ENCODE measurements around the gene ADAMTS3.

Gene ADAMTS3

DNA sequence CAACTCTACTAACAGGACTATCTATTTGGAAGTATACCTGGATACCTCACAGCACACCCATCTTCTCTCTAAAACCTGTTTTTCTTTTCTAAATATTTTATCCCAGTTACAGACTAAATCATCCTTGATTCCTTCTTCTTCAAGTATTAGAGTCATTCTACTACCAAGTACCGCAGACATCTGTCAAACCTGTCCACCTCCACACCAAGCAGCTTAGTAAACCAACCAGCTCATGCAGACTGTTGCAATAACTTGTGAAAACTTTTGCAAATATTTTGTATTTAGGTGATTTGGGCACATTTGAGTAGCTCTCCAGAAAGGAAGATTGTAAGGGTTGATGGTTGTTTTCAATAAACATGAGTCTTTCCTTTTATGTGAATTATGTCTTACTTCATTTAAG is 238.6 kb downstream of the ADAMTS3 start:
- DNase-seq, result no peak

DNA sequence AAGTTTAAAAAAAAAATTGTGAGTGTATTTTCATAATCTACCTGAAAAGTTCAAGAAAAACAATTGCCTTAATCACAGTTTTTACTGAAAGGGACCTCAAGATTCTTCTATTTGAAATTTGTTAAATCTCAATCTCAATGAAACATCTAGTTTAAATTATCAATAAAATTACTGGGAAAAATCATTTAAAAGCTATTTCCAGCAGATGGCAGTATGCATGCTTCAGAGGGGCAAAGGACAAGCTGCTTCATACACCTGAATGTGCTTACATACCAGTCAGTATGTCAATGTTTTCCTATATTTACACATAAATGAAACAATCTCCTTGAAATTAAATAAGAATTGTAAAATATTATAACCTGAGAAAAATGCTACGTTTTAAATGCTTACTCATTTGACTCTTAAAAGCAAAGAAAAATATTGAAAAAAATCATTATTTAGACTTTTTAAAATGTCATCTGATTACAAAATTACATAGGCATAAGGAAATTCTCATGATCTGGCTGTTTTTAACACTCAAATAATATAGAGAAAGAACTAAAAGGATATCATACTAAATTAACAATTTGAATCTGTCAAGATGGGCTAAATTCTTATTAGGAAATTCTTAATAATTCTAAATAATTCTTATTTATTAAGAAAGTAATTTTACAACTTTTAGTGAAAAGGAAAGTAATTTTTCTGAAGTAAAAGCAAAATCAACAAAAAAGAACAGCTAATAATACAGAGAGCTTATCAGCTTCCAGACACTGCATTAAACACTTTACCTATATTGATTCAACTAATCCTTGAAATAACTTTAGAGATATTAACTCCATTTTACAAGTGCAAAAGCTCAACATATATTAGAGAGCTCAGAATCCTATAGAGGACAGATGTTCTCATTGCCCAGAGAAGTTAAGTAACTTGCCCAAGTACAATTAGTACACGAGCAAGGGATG is 242.1 kb downstream of the ADAMTS3 start:
- peak; percentile 16 for DNase-seq

DNA sequence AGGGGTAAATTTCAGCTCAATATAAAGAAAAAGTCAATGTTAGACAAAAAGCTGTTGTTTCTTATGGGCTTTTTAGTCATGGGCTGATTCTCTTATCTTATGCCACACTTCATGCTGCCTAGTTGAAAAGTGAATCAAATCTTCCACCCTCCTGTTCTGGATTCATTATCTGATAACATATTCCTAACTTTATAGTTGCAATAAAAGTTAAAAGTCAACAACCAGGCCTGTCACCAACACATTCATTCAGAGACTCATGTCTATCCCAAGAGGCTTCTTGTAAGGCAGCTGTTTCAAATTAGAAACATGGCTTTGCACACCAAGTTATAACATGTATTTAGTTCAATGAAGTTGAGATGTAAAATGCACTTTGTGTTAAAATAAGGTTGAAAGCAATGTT is 243.8 kb downstream of the ADAMTS3 start:
- no peak for DNase-seq

DNA sequence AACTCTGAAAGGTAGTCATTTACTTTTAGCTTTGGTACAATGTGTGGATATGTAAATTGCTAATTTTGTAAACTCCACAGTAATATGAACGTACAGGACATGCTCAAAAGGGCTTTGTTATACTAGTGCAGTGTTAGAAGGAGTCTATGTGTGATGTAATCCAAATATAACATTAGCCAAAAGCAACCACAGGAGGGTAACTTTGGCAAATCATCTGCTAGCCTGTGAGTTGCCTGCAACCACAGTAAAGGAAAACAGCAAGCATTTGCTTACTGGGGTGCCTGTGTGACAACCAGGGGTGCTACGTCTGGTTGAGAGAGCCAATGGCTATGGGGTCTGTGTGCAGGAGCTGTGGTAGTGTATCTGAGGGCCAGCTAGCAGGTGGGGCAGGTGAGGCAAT is 245.8 kb downstream of the ADAMTS3 start:
- DNase-seq, result no peak

DNA sequence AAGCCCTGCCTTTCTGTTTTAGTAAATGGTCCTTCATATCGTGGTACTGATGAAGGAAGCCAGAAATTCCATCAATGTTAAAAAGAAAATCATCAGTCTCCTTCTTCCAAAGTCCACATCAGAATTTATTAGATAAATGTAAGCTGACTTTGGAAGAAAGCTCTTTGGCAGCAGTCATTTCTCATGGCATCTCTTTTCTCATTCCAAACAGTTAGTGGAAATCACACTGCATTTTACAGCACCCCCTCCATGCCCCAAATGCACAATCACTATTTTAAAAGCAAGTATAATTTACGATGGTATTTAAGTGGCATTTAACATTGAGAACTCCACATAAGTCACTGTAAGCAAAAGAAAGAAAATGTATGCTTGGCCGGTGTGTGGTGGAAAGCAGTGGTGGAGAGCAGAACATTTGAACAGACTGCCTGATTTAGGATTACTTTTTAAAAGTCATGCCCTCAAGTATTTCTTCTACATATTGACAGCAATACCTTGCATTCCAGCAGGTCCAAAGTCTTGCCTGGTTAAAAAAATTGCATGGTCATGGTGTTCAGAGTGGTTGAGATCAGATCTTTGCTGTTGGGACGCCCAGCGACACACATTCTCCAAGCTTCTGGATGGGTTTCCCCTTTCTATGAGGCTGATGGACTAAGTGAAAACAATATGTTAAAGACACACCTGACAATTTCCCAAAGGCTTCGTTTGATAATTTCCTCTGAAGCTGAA is 248.6 kb downstream of the ADAMTS3 start:
- DNase-seq, result no peak

DNA sequence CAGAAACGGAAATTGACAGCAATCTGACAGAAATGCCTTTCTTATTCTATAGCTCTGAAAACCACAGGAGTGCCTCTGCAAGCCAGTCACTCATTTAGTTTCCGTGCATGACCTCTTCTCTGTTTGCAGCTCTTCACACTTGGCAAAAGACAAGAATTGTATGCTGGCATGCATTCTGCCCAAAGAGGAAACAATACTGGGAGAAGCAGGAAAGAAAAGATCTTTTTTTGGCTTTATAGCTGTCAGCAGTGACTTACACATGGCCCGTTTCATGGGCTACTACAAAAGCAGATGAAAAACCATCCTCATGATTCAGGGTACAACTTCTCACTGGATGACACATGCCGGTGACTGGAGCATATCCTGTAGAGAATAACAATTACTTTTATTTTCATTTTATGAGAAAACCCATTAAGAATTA is 249.4 kb downstream of the ADAMTS3 start:
- DNase-seq, result peak; percentile 19

DNA sequence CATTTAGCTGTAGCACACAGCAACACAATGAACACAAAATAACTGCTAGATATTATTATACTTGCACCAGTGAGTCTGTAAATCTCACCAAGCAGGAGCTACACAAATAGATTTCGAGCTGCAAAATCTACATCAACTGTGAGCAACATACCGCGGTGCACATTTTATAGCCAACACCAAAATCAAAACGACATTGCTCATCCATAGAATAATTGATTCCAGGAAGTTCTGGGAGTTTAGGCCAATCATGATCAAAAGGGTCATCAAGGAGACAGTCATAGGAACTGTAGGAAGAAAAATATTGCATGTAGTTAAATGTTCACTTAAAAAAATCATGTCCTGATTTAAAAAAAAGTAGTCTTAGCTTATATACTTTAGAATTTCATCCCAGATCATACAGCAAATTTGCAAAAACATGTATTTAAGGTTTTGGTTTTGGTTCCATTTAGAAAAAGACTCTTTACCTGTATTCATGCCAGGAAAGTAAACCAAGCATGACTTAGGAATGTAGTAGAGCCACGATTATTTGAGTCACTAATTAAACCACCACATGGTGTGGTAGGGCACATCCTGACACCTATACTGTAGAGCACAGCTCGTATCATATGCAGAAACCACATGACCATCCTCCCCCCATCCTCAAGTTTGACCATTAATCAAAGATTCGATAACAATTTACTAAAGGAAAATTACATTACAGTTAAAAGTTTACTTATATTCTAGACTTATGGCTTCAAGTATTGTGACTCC is 250.4 kb downstream of the ADAMTS3 start:
- DNase-seq, result peak; percentile 53

DNA sequence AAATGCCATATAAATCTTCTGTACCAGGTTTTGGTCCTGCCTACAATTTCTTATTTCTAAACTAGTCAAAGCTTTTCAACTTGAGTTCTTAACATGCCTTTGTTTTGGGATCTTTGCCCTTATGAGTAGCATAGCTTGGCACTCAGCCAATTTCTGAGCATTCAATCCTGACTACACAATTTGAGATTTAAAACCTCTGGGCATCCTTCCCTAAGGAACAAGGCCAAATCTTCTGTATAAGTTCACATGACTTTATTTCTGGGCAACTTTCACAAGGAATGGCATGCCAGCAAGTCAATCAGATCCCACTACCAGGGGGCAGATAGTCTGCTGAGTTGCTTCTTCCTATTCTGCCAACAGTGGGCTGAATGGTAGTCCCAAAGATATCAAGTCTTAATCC is 254.2 kb downstream of the ADAMTS3 start:
- peak; percentile 96 for DNase-seq

DNA sequence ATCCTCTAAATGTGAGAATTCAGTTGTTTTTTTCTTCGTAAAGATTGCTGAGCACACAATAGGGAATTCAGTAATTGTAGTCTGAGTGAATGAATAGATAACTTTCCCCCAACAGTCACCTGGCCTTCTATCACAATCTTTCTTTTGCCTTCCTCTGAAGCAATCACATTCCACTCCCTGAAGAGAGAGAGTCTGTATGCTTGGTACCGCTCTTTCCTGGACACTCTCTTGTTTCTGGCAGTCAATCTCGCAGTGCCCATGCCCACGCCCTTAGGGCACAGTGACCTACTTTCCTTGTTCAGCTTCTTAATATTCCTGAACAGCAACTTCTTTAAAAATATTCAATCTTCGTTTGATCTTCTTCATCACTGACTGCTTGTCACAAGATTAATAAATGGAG is 255.9 kb downstream of the ADAMTS3 start:
- DNase-seq, result no peak

DNA sequence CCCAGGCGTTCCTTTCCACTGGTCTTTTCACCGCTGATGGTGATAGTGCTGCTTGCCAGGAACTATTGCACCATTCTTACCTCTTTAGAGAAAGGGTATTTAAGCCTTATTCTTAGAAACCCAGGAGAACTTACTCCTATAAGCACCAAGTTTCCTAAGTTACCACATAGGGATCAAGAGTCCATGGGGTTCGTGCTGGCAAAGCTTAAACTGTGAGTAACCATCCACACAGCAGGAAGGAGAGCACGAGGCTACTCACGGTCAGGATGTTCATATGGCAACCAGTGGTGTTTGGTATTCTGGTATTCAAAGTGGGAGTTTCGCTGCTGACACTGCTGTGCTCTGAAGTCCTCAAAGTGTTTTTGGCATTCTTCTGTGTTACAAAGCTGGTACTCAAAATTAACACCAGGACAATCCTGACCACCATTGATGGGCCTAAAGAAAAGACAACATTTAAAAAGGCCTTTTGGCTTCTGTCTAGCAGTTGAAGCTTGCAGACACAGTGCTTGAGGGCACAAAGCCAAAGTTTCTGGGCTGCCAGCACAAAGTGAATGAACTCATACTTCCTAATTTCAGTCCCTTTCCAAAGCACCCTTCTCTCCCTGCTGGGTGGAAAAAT is 256.9 kb downstream of the ADAMTS3 start:
- DNase-seq, result peak; percentile 79

DNA sequence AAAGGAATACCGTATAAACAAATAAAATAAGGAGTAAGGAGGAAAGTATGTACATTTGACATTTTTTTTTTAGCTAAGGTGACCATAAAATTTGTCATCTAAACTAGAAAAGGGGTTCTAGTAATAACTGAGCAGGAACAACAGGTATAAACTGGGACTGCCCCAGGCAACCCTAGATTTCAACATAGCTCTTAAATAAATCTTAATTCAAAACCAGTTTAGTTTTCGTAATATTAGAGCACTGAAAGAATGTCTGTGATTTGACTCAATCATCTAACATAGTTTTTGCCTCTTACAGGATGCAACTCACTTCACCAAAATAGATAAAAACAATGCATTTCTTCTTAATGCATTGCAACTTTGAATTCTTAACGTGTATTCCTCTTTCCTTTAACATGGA is 257.7 kb downstream of the ADAMTS3 start:
- DNase-seq, result no peak

DNA sequence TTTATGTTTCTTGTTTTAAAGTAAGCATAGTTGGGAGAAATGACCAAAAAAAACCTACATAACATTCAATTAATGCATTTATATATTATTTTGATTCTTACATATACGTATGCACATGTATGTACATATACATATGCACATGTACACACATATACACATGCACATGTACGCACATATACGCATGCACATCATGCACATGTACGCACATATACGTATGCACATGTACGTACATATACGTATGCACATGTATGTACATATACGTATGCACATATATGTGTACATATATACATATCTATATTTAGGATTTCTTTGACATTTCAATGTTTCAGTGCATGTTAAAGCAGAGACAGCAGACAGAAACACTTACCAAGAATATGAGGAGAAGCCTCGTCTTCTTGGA is 263.4 kb downstream of the ADAMTS3 start:
- DNase-seq, result no peak

DNA sequence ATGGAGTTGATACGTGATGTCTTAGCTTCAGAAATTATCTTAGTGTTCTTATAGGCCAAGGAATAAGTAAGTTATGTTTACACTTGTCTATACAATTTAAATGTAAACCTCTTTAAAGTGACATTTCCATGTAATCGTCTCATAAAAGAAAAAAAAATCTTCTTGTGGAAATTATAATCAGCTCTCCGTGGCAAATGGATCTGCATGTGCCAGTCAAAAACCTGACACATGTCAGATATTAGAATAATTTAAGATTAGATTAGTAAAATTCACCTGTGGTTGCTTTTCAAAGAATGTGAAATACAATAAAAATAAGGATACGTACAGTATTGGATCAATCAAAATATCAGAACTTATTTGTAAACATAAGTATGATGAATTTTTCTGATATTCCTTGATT is 263.9 kb downstream of the ADAMTS3 start:
- DNase-seq, result no peak

DNA sequence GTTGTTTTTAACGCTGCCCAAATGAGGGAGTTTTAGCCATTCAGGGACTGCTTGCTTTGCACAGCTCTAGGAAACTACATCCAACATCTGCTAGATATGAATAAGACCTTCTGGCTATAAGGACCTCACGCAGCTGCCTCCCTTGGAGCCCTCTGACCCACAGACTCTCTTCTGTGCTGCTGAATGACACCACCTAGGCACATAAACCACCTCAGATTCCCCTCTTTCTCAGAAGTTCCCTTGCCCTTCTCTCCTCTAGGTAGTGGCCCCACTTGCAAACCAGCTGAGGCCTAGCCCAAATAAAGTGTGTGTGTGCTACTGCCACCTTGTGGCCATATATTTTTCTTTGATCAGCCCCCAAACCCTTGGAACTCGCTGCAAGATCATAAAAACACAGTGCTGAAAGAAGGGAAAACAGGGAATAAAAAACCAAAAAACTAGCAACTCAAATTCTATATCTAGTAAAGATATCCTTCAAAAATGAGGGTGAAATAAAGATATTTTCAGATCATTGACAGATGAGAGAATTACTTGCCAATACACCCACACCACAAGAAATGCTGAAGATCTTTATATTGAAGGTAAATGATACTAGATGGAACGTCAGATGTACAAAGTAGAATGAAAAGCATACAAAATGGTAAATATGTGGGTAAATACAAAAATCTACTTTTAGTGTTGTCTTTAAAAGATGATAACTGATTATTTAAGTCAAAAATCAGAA is 265.9 kb downstream of the ADAMTS3 start:
- no peak for DNase-seq

DNA sequence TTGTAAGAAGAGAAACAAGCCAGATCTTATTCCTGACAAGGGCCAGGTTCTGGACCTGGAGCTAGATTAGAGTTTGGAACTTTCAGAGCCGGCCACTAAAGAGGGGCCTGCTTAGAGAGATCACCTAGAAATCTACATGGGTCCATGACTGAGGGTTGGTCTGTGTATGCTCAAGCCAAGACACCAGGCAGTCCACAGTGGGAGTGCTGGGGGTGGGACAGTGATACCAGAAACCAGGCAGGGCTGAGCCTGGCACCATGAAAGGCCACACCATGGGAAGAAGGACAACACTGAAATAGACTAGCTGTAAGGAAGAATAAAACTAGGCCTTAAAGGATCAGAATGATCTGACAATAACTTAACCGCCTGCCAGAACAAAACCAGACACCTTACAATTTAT is 267.3 kb downstream of the ADAMTS3 start:
- no peak for DNase-seq

DNA sequence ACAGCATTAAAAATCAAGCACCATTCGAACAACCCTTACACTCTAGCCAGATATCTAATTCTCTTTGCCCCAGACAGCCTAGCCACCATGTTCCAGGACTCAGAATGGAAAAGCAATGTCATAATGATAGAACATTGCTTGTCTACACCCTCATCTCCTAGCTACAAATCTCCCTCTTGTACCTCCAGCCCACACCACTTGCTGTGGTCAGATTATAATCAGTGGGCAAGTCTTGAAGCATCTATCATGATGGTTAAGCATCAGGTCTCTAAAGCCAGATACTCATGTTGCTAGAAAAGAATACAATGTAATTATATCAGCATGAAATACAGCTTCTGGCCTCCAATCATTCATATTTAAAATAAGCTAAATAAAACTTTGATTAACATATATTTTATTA is 268.9 kb downstream of the ADAMTS3 start:
- DNase-seq, result no peak

DNA sequence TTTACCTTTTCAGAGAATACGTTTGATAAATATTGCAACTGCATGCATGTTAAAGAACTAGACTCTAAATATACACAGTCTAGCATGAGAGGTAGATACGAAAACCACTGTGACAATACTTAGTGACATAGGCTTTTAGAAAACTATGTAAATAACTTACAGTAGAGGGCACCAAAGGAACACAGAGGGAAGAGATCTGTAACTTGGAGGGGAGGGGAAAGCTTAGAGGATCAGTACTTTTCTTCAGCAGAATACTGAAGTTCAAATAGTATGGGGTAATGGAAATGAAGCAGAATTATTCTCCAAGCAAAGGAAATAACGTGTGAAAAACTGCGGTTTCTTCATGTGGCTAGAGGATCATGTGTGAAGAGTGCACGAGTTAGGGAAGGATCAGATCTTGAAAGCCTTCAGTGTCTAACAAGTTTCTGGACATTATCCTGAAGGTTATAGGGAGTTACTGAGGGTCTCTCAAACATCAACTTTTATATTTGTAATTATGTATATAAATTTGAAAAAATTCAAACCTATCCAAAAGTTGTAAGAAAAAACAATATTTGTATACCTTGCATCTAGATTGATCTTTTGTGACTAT is 273.0 kb downstream of the ADAMTS3 start:
- DNase-seq, result peak; percentile 37

DNA sequence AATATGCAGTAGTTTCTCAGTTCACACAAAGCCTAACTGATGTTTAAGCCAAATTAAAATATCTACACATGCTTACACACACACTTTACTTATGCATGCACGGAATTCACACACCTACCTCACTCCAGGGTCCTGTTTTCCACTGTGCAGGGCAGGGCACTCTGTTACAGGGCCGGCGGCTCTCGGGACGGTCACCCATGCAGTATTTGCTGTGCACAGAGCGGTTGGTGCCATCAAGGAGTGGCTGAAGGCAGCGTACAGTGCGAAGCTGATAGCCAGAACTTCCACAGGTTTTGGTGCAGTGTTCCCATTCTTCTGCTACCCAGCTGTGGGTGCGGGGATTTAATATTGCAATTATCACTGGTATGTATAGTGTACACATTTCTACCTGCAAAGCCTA is 278.3 kb downstream of the ADAMTS3 start:
- DNase-seq, result no peak

DNA sequence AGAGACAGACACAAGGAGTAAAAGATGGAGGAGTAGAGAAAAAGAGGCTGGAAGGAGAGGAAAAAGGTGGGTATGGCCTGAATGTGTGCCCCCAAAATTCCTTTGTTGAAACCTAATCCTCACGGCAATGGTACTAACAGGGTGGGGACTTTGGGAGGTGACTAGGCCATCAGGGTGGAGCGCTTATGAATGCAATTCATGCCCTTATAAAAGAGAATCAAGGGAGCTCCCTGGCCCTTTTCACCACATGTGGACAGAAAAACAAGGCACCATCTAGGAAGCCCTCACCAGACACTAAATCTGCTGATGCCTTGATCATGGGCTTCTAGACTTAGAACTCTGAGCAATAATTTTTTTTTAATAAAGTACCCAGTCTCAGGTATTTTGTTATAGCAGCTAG is 282.1 kb downstream of the ADAMTS3 start:
- DNase-seq, result no peak

DNA sequence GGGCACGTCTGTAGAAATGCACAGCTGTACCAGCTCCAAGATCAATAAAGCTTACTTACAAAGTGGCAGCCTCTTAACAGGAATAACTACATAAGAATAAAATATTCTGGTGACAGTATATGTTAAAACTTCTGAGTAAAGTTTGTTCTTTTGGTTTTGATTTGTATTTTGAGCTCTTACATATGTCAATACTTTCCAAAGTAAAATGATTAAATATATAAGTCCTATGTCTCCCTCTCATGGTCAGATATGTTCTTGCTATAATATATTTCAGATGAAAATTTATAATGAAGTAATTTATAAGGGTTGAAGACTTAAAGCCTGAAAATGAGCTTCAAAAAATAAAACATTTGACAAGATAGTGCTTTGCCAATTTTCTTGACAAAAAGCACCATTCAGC is 282.8 kb downstream of the ADAMTS3 start:
- peak; percentile 13 for DNase-seq

DNA sequence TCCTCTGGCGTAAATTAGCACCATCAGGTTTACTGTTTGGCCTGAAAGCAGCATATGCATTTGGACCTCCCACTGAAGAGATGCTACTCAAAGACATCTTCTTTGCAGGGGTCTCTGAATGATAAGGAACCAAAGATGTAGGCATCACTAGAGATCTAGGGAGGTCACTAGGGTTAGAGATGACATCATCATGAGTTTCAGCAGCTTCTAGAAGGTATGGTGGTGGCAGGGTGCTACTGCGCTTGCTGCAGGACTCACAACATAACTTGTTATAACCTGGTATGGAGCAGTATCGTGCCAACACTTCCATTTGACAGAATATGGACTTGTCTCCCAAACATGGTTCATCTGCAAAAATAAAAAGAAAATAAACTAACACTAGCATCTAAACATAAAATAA is 285.7 kb downstream of the ADAMTS3 start:
- no peak for DNase-seq

DNA sequence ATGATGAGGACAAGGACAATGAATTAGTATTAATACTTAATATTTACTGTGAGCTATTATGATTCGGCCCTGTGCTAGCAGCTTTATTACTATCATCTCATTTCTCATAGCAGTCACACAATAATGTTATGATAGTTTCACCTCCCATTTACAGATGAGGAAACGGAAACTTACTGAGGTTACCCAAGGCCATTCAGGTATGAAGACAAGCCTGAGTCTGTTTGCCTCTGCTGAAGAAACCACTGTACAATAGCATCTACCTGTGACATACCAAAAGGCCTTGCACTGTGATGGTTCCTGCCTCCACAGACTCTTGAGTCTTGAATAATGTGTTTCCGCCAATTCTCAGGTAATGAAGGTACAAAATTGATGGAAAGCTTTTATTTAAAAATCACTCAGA is 288.8 kb downstream of the ADAMTS3 start:
- DNase-seq, result no peak

All from NCI-H446 treated with DMSO at 0.1 percent for 48 hours (cell line).